ENCODE data around the gene NLN. TPM values are rescaled to one million over a fixed set of nuclear protein-coding genes. Genes with fewer than 3 reads are reported as not detected.
"Not testable (repeated sequence)": the region's sequence is repeated elsewhere in the genome, so short reads cannot be mapped to it uniquely, and the experiment has no call there.

NLN gene
- total and polyA plus RNA-seq, 2 of the 13 experiments (the other 11 are each of a cell fraction or from before 2014, with no cell fraction given): 11.9 to 36.7 TPM

- FAIRE-seq (no peak), ATAC-seq (no peak), DNase-seq (ENCODE audit: low spot score) (no peak)
- in situ Hi-C loops (cut with HindIII; ENCODE audit: extremely low pct_ligation_motif_present, low pct_unique_long_range_greater_than_20kb): no loop called here
- BruUV-seq (replicated peaks): no TSS peak
- H3K27ac ChIP-seq (ENCODE audit: extremely low read length, insufficient read depth, low read length): no peak overlapping the region
- H3K79me2 ChIP-seq (ENCODE audit: insufficient read depth, low read length): no peaks in the 10 kb centered on the region
- intact Hi-C loops (cut with micrococcal nuclease; ENCODE audit: unreplicated experiment): no loop called here
- no peaks in the 10 kb centered on the region for H4K20me1 ChIP-seq (ENCODE audit: insufficient read depth, low read length)
- TF ChIP-seq ZNF430 (CRISPR knock-in tag; IDR thresholded peaks at IDR 0.05) (no peak), ZNF616 (CRISPR knock-in tag; IDR thresholded peaks at IDR 0.05; ENCODE audit: low read depth) (no peak), ATF2 (CRISPR knock-in tag; IDR thresholded peaks at IDR 0.05) (no peak), ZC3H13 (CRISPR knock-in tag; IDR thresholded peaks at IDR 0.05) (no peak), NFYB (CRISPR knock-in tag; IDR thresholded peaks at IDR 0.05) (no peak), ARNT (IDR thresholded peaks at IDR 0.05) (no peak), ARID5B (CRISPR knock-in tag; IDR thresholded peaks at IDR 0.05) (no peak), ZNF446 (CRISPR knock-in tag; IDR thresholded peaks at IDR 0.05) (no peak), MATR3 (CRISPR knock-in tag; IDR thresholded peaks at IDR 0.05) (no peak), MAFK (conservative IDR thresholded peaks at IDR 0.05 in 1 of 2, IDR thresholded peaks at IDR 0.05 in 1 of 2; ENCODE audit: low read length in 2 of 2) (no peak), ZNF296 (CRISPR knock-in tag; conservative IDR thresholded peaks at IDR 0.05) (no peak), SNAPC2 (CRISPR knock-in tag; IDR thresholded peaks at IDR 0.05) (no peak), SRF (IDR thresholded peaks at IDR 0.05; ENCODE audit: low read depth, low read length) (no peak)
- H3K4me2 ChIP-seq (ENCODE audit: low read depth, low read length): no peak overlapping the region
- H2AFZ ChIP-seq (ENCODE audit: low read length): no peak overlapping the region
- H3K9ac ChIP-seq (ENCODE audit: insufficient read depth, low read depth, low read length): no peak overlapping the region
- ChIA-PET CTCF (ENCODE audit: low intra/inter-chr PET ratio, low total read pairs) (no interaction called here), POLR2A (no interaction called here)
- H3K36me3 ChIP-seq (replicated peaks in 1 of 2; ENCODE audit: control insufficient read depth in 1 of 2, insufficient read depth in 2 of 2, low read length in 2 of 2): peaks cover 3 to 38% of the 10 kb centered on the region in 2 experiments
- no peaks in the 10 kb centered on the region for H3K9me3 ChIP-seq (ENCODE audit: low read length)
- 100% methylated on average over 1 of the region's 1 CpG for WGBS (ENCODE audit: low lambda C conversion rate)
- no peaks in the 10 kb centered on the region for H3K27me3 ChIP-seq (ENCODE audit: control insufficient read depth in 1 of 2, insufficient read depth in 2 of 2, low read length in 2 of 2)
- no peaks in the 10 kb centered on the region for H3K4me1 ChIP-seq (ENCODE audit: insufficient read depth, low read length)
- no peak overlapping the region for H3K4me3 ChIP-seq (replicated peaks in 1 of 3; ENCODE audit: insufficient read depth in 1 of 3, low read depth in 2 of 3, low read length in 3 of 3)
These were observed 57.6 kb downstream of the NLN start for GRCh38 chr5:65779643-65780042.

GRCh38 chr5:65788296-65788695, 66.3 kb downstream of the NLN start:
- H2AFZ ChIP-seq (ENCODE audit: low read length); H3K9me3 ChIP-seq (ENCODE audit: low read length); H3K9ac ChIP-seq (ENCODE audit: insufficient read depth, low read depth, low read length); H3K4me3 ChIP-seq (replicated peaks in 1 of 3; ENCODE audit: insufficient read depth in 1 of 3, low read depth in 2 of 3, low read length in 3 of 3); H3K27me3 ChIP-seq (ENCODE audit: control insufficient read depth in 1 of 2, insufficient read depth in 2 of 2, low read length in 2 of 2); H3K4me2 ChIP-seq (ENCODE audit: low read depth, low read length); H3K4me1 ChIP-seq (ENCODE audit: insufficient read depth, low read length); ATAC-seq; DNase-seq (ENCODE audit: low spot score); H4K20me1 ChIP-seq (ENCODE audit: insufficient read depth, low read length); H3K27ac ChIP-seq (ENCODE audit: extremely low read length, insufficient read depth, low read length); intact Hi-C loops (cut with micrococcal nuclease; ENCODE audit: unreplicated experiment); BruUV-seq (replicated peaks); FAIRE-seq; CTCF ChIA-PET (ENCODE audit: low intra/inter-chr PET ratio, low total read pairs); in situ Hi-C loops (cut with HindIII; ENCODE audit: extremely low pct_ligation_motif_present, low pct_unique_long_range_greater_than_20kb); H3K79me2 ChIP-seq (ENCODE audit: insufficient read depth, low read length); POLR2A ChIA-PET: not testable (repeated sequence)
- peaks cover 6 to 26% of the 10 kb centered on the region in 2 experiments for H3K36me3 ChIP-seq (replicated peaks in 1 of 2; ENCODE audit: control insufficient read depth in 1 of 2, insufficient read depth in 2 of 2, low read length in 2 of 2)
- 95% methylated on average over 2 of the region's 2 CpGs for WGBS (ENCODE audit: low lambda C conversion rate)

All from HepG2 (cell line).